Tibial nerve (tissue), 4 donors: ENCODE data around the gene CUZD1. TPM values are rescaled to one million over a fixed set of nuclear protein-coding genes. Genes with fewer than 3 reads are reported as not detected.

Experiments
- DNase-seq, 2 donors: peaks; one replicate each; pipeline ENCODE4 v3.0.0-alpha.2; 2019; ENCODE audit warnings: low spot score in 2 of 2
- H3K27ac ChIP-seq, 4 donors: fragments of 200-600 bp; sonication (generic) in 3 of 4; one replicate each; pipeline ENCODE4 v1.5.1; 2017 to 2019; ENCODE audit warnings: mild to moderate bottlenecking in 1 of 4
- H3K27me3 ChIP-seq, 2 donors: fragments of 200-600 bp; sonication (generic) in 1 of 2; one replicate each; pipeline versions ENCODE4 v1.5.1 to v1.6.0; 2017 to 2019
- H3K36me3 ChIP-seq, 3 donors: fragments of 200-600 bp; sonication (generic); one replicate each; pipeline ENCODE4 v1.5.1; 2018 to 2019
- H3K4me1 ChIP-seq, 4 donors: fragments of 200-600 bp; sonication (generic) in 3 of 4; one replicate each; pipeline ENCODE4 v1.5.1; 2017 to 2019
- H3K4me3 ChIP-seq, 4 donors: fragments of 200-600 bp; sonication (generic) in 3 of 4; one replicate each; pipeline ENCODE4 v1.5.1; 2017 to 2019; ENCODE audit warnings: mild to moderate bottlenecking in 1 of 4, moderate library complexity in 1 of 4
- H3K9me3 ChIP-seq, 4 donors: fragments of 200-600 bp; sonication (generic) in 3 of 4; one replicate each; pipeline ENCODE4 v1.5.1; 2017 to 2019
- CTCF ChIP-seq, 5 experiments: fragments of 200-600 bp in 3 of 5; fragments of 450-650 bp in 2 of 5; sonication (generic) in 3 of 5; IDR thresholded peaks; one replicate each; pipeline ENCODE4 v1.5.1; 2016 to 2019; ENCODE audit warnings: antibody characterized with exemption in 5 of 5, mild to moderate bottlenecking in 3 of 5, moderate library complexity in 2 of 5
- EP300 ChIP-seq, 2 donors: sonication (generic); formaldehyde crosslinking; IDR thresholded peaks; one replicate each; pipeline ENCODE4 v1.6.1; 2017; ENCODE audit warnings: antibody characterized with exemption in 2 of 2, mild to moderate bottlenecking in 1 of 2
- POLR2A ChIP-seq, 2 donors: fragments of 450-650 bp; IDR thresholded peaks; one replicate each; pipeline ENCODE4 v1.6.1; 2017; ENCODE audit warnings: antibody characterized with exemption in 2 of 2, mild to moderate bottlenecking in 2 of 2, moderate library complexity in 2 of 2
- WGBS, 2 donors: methylation state at CpG; one replicate each; pipeline ENCODE4 v1.1.5; 2018; 5-methylcytosine and 5-hydroxymethylcytosine counted together
- total RNA-seq, 4 donors: library from RNA; depleted of rRNA; stranded (reverse); fragments of >200 nt; gene quantifications; one replicate each; pipeline ENCODE4 v1.1.0, GENCODE V29; 2016

CUZD1 gene
- total RNA-seq, 4 donors from 2014 or later, result 1.2 to 5.7 (median 1.9) TPM; not detected in 1

GRCh38 chr10:122786269-122786668, 59.4 kb downstream of the CUZD1 start:
- Histone ChIP-seq H3K27ac (no peak overlapping the region), H3K9me3 (no peaks in the 10 kb centered on the region), H3K27me3 (no peaks in the 10 kb centered on the region), H3K36me3 (no peaks in the 10 kb centered on the region), H3K4me3 (no peak overlapping the region), H3K4me1 (no peaks in the 10 kb centered on the region)
- TF ChIP-seq CTCF (IDR thresholded peaks at IDR 0.05), result no peak
- TF ChIP-seq EP300 (IDR thresholded peaks at IDR 0.05), result no peak
- no peak for TF ChIP-seq POLR2A (IDR thresholded peaks at IDR 0.05)
- 0 to 7% methylated on average over 3 of the region's 3 CpGs for WGBS, 2 donors
- no peak for DNase-seq

GRCh38 chr10:122782911-122783310, 62.7 kb downstream of the CUZD1 start:
- Histone ChIP-seq H3K27ac (no peak overlapping the region), H3K4me1 (no peaks in the 10 kb centered on the region), H3K9me3 (no peaks in the 10 kb centered on the region), H3K4me3 (no peak overlapping the region), H3K36me3 (no peaks in the 10 kb centered on the region), H3K27me3 (no peaks in the 10 kb centered on the region)
- no peak for DNase-seq
- 22 to 60% methylated on average over 1 of the region's 1 CpG for WGBS, 2 donors
- no peak for TF ChIP-seq CTCF (IDR thresholded peaks at IDR 0.05)
- TF ChIP-seq EP300 (IDR thresholded peaks at IDR 0.05), result no peak
- TF ChIP-seq POLR2A (IDR thresholded peaks at IDR 0.05), result no peak

Other genes with a start within 250 kb of the CUZD1 start
- not detected for gene C10orf120, start 146.0 kb downstream of the CUZD1 start, total RNA-seq
- gene FAM24B, start 33.7 kb upstream of the CUZD1 start, total RNA-seq, result 10 to 100 TPM in 1 of 4 donors, 1 to 10 TPM in 3; 2.8 to 10.0 (median 6.7) TPM
- not detected for gene FAM24A, start 64.8 kb upstream of the CUZD1 start, total RNA-seq
- 1 to 10 TPM; 5.2 to 7.2 (median 6.3) TPM for gene C10orf88, start 108.4 kb upstream of the CUZD1 start, total RNA-seq
- gene PSTK, start 134.5 kb upstream of the CUZD1 start, total RNA-seq, result 10 to 100 TPM in 1 of 4 donors, 1 to 10 TPM in 3; 1.2 to 11.6 (median 3.9) TPM
- gene IKZF5, start 162.9 kb upstream of the CUZD1 start, total RNA-seq, result 10 to 100 TPM in 3 of 4 donors, 1 to 10 TPM in 1; 7.2 to 16.4 (median 13.8) TPM
- gene ACADSB, start 163.1 kb upstream of the CUZD1 start, total RNA-seq, result 10 to 100 TPM; 17.4 to 26.8 (median 24.7) TPM